Measurements from ENCODE around the gene SOD2.
"Not testable (repeated sequence)": the region's sequence is repeated elsewhere in the genome, so short reads cannot be mapped to it uniquely, and the experiment has no call there.

Gene SOD2

GRCh38 chr6:159716247-159717096, 23.4 kb upstream of the SOD2 start:
- in situ Hi-C loops (cut with MboI; ENCODE audit: low sequenced_read_pairs, unreplicated experiment): no loop called here
- no peak for DNase-seq (ENCODE audit: low spot score)
- no peak for TF ChIP-seq CTCF (IDR thresholded peaks at IDR 0.05; ENCODE audit: borderline replicate concordance, control extremely low read depth, extremely low read depth, insufficient read depth, missing control alignments)

GRCh38 chr6:159715605-159716004, 22.6 kb upstream of the SOD2 start:
- no peak for TF ChIP-seq CTCF (IDR thresholded peaks at IDR 0.05; ENCODE audit: borderline replicate concordance, control extremely low read depth, extremely low read depth, insufficient read depth, missing control alignments)
- DNase-seq (ENCODE audit: low spot score): no peak
- in situ Hi-C loops (cut with MboI; ENCODE audit: low sequenced_read_pairs, unreplicated experiment): no loop called here

- TF ChIP-seq CTCF (IDR thresholded peaks at IDR 0.05; ENCODE audit: borderline replicate concordance, control extremely low read depth, extremely low read depth, insufficient read depth, missing control alignments): no peak
- DNase-seq (ENCODE audit: low spot score): no peak
- in situ Hi-C loops (cut with MboI; ENCODE audit: low sequenced_read_pairs, unreplicated experiment): no loop called here
Measured at GRCh38 chr6:159715166-159715565, 22.1 kb upstream of the SOD2 start.

GRCh38 chr6:159714404-159714803, 21.4 kb upstream of the SOD2 start:
- no peak for DNase-seq (ENCODE audit: low spot score)
- no peak for TF ChIP-seq CTCF (IDR thresholded peaks at IDR 0.05; ENCODE audit: borderline replicate concordance, control extremely low read depth, extremely low read depth, insufficient read depth, missing control alignments)
- in situ Hi-C loops (cut with MboI; ENCODE audit: low sequenced_read_pairs, unreplicated experiment): no loop called here

GRCh38 chr6:159713984-159714383, 20.9 kb upstream of the SOD2 start:
- DNase-seq (ENCODE audit: low spot score): no peak
- in situ Hi-C loops (cut with MboI; ENCODE audit: low sequenced_read_pairs, unreplicated experiment): no loop called here
- TF ChIP-seq CTCF (IDR thresholded peaks at IDR 0.05; ENCODE audit: borderline replicate concordance, control extremely low read depth, extremely low read depth, insufficient read depth, missing control alignments): no peak

GRCh38 chr6:159712389-159712788, 19.3 kb upstream of the SOD2 start:
- in situ Hi-C loops (cut with MboI; ENCODE audit: low sequenced_read_pairs, unreplicated experiment); DNase-seq (ENCODE audit: low spot score): not testable (repeated sequence)

GRCh38 chr6:159710603-159711002, 17.6 kb upstream of the SOD2 start:
- in situ Hi-C loops (cut with MboI; ENCODE audit: low sequenced_read_pairs, unreplicated experiment); DNase-seq (ENCODE audit: low spot score): not testable (repeated sequence)
